GM19324 (cell line): Measurements from ENCODE around the gene SCN8A.
"Not testable (repeated sequence)": the region's sequence is repeated elsewhere in the genome, so short reads cannot be mapped to it uniquely, and the experiment has no call there.

Experiments
- ATAC-seq: cut with Tn5 transposase; IDR thresholded peaks from one replicate; pipeline ENCODE4 v1.9.1; 2021; ENCODE audit warnings: mild to moderate bottlenecking, moderate library complexity; ENCODE audit not compliant: unreplicated experiment, low FRiP score

SCN8A gene

GRCh38 chr12:51753980-51754675 lies 163.1 kb downstream of the SCN8A start:
- no peak for ATAC-seq

GRCh38 chr12:51755251-51755650 lies 164.2 kb downstream of the SCN8A start:
- ATAC-seq, result no peak

- ATAC-seq, result no peak
Observed at GRCh38 chr12:51759175-51759574, 168.1 kb downstream of the SCN8A start.

DNA sequence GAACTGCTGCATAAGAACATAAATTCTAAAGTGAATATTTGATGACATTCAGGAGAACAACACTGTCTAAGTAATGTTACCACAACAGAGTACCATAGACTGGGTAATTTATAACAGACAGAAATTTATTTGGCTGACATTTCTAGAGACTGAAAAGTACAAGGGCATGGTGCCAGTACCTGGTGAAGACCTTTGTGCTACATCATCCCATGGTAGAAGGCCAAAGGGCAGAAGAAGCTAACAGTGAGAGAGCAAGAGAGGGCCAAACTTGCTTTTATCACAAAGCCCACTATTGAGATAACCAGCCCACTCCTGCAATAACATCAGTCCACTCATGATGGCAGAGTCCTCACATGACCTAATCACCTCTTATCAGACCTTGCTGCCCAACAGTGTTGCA lies 168.7 kb downstream of the SCN8A start:
- no peak for ATAC-seq

GRCh38 chr12:51760231-51760630 lies 169.2 kb downstream of the SCN8A start:
- ATAC-seq, result no peak

GRCh38 chr12:51763743-51764142 lies 172.7 kb downstream of the SCN8A start:
- no peak for ATAC-seq

DNA sequence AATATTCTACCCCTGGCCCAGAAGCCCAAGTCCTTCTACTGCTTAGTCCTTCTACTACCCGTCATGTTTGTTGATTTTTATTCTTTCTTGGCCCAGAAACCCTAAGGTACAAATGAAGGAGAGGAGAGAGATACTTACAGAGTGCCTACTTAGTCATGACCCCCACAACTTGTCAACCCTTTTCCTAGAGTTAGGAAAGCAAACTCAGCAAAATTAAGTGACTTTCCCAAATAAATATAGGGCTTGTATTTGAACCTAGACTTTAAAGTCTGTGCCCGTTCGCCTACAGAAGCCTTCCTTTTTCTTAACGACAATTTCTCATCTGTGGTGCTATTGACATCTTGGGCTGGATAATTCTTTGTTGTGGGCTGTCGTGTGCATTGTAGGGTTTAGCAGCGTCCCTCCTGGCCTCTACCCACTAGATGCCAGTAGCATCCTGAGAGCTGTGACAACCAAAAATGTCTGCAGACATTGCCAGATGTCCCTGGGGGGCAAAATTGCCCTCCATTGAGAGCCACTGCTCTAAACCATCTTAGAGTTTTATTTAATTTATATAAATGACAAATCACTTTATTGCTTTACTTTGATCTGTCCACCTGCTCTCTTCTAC lies 175.1 kb downstream of the SCN8A start:
- ATAC-seq, result no peak

DNA sequence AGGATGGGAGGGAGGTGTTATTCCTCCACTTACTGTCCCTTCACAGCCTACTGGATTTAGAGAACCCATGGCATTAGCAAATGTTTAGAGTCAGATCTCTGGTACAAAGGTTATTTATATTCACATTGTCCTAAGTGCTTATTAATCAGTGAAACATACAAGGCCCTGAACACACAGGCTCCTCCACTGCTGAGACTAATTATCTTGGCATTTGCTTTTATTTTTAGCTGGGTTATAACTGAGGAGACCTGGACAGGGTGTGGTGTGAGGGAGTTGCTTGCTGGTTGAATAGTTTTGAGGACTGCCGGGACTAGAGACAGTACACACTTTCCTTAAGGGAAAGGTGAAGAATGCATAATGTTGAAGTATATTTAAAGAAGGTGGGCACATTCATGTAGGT lies 180.0 kb downstream of the SCN8A start:
- no peak for ATAC-seq

DNA sequence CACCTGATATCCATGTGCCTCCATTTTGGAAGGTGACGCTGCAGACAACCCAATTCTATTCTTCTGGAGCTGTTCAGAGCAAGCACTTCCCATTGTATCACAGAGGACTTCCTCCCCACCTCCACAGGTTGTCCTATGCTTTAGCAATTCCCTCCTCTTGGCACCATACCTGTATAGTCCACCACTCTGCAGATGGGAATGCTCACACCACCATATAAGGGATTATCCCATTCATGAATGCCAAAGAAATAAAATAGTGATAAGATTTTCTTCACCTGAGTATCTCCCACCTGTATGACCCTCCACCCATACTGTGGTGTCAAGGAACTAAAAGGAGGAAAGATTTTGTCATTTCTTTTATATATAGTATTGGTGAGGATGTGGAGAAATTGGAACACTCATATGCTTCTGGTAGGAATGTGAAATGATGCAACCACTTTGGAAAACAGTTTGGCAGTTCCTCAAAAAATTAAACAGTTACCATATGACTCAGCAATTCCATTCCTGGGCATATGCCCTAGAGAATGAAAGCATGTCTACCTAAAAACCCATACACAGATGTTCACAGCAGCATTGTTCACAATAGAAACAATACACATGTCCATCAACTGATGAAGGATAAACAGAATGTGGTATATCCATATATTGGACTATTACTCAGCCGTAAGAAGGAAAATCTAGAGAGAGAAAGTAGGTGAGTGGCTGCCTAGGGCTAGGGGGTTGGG lies 182.3 kb downstream of the SCN8A start:
- ATAC-seq, result no peak

GRCh38 chr12:51774933-51775332 lies 183.9 kb downstream of the SCN8A start:
- ATAC-seq, result no peak

- no peak for ATAC-seq
Observed at GRCh38 chr12:51777457-51777856, 186.4 kb downstream of the SCN8A start.

DNA sequence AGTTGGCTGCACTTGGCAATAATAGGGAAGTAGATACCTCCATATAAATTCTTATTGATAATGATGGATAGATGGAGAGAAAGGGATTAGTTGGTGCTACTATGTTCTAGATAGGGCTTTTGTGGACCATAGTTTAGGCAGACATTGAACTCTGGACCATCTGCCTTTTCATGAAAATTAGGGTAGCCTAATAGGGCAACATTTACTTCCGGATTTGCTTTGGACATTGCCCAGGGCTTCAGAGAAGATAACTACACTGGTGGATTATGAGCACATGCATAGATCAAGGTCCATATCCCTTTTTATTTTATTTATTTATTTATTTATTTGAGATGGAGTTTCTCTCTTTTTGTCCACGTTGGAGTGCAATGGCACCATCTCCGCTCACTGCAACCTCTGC lies 186.9 kb downstream of the SCN8A start:
- no peak for ATAC-seq

DNA sequence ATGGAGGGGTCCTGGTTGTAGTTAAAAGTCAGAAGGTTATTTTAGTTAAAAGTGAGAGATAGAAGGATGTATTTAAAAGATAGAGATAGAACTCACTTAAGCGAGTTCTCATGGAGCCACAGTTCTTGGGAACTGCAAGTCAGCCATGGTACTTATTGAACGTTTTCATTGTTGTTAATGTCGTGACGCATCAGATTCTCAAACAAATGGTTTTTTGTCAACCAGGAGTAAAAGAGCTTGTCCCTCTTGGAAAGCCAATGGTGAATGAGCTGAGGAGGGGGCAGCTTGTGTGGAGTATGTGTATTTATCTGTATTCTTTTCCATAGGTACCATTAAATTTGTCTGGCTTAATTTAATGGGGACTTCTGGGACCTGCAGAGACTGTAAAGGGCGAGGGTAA lies 188.8 kb downstream of the SCN8A start:
- no peak for ATAC-seq

DNA sequence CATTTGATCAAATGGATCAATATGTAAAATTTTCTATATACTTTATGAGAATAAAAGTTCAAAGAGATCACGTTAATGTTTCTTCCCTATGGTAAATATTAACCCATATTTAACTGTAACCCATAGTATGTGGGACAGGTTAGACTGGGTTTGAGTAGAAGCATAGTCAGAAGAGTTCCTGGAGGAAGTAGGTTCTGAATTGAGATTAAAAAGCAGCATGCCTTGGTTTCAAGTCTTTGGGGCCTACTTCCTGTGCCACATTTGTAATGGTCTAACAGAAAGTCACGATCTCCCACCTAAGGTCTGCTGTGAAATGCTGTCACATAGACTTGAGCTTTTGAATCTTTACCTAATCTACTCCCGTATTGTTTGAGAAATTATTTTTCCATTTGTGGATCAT lies 193.7 kb downstream of the SCN8A start:
- no peak for ATAC-seq

DNA sequence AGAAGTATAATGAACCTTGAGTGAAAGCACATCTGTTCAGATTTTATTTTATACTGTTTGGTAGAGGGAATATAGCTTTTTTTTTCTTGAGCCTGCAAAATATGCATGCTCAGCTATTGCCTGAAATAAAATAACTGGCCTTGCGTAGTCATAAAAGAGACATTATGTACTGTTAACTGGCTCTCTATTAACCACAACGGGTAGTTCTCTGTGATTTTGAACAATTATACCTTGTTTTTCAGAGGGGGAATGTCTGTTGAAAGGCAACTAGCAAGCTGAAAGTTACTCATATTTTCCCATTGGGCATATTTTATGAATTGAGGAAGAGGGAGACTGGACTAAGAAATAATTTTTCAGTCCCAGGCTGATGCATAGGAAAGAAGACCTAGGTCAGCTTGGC lies 194.9 kb downstream of the SCN8A start:
- ATAC-seq, result no peak

DNA sequence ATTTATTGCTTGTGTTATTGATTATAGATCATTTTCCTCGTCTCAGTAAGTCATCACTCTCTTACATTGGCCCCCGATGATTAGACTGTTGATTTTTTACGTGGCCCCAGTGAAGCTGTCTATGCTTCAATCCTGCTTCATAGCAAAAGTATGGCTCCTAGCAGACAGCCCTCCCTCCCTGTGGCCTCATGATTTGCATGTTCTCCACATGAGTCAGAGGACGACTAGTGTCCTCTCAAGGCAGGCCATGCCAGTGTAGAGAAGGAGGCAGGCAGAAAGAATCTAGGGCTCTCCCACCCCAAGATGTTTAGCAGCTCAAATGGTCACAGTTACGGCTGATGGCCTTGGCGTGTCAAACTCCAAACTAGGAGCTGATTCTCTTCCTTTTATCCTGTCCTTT lies 197.8 kb downstream of the SCN8A start:
- ATAC-seq, result no peak

GRCh38 chr12:51792417-51792816 lies 201.4 kb downstream of the SCN8A start:
- no peak for ATAC-seq

DNA sequence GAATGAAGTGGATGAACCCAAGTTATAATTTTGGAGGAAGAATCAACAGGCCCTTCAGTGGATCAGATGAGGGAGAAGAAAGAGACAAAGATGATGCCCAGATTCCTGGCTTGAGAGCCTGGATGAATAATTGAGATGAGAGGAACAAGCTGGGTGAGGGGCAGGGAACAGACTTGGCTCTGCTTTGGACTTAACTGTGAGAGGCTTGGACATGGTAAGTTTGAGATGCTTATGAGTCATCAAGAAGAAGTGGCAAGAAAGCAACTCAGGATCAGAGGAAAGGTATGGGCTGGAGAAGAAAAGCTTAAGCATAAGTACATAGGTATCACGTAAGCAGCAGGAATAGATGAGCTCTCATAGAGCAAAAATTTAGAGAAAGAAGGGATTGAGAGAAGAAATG lies 202.2 kb downstream of the SCN8A start:
- ATAC-seq, result no peak

DNA sequence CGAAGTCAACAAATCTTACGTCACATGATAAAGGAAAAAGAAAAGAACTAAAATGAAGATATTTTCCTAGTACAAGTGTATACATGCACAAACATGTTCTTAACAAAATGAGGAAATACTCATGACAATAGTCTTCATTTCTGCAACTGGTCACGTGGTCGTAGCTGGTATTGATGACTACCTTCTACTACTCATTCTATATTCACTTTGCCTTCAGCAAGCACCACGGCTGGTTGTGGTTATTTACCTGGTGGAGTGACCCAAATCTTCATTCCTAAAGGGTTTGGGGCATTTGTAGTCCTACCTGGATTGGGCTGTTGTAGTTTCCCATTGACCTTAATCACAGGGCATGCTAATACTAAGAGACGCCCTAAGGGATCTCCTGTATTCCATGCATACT lies 206.3 kb downstream of the SCN8A start:
- no peak for ATAC-seq

GRCh38 chr12:51798051-51798450 lies 207.0 kb downstream of the SCN8A start:
- not testable (repeated sequence) for ATAC-seq

- ATAC-seq, result no peak
Observed at GRCh38 chr12:51798501-51798900, 207.5 kb downstream of the SCN8A start.

GRCh38 chr12:51801027-51801426 lies 210.0 kb downstream of the SCN8A start:
- ATAC-seq, result no peak
